DND-41 (cell line): Measurements from ENCODE around the gene LRP1.

ENCODE experiments used
- ATAC-seq: fragments of 200-7000 bp; cut with Tn5 transposase; 3 replicates; pipeline ENCODE4 v1.9.1; 2021; ENCODE audit warnings: low read depth; ENCODE audit not compliant: insufficient read depth
- DNase-seq: peaks from one replicate; pipeline ENCODE4 v3.0.0-alpha.2; 2020
- H2AFZ ChIP-seq: 2 replicates; pipeline ENCODE4 v1.6.0; 2012; ENCODE audit warnings: low read depth, low read length
- H3K27ac ChIP-seq: 2 replicates; pipeline ENCODE4 v1.5.1; 2012; ENCODE audit warnings: low read length, inconsistent platforms
- H3K27me3 ChIP-seq: fragments of 200-600 bp; sonication (generic); 2 replicates; pipeline ENCODE4 v1.6.0; 2012; ENCODE audit warnings: low read length, mild to moderate bottlenecking, inconsistent platforms; ENCODE audit not compliant: insufficient read depth, poor library complexity
- H3K36me3 ChIP-seq: 2 replicates; pipeline ENCODE4 v1.5.1; 2012; ENCODE audit warnings: low read length, inconsistent platforms; ENCODE audit not compliant: insufficient read depth
- H3K4me1 ChIP-seq: 2 replicates; pipeline ENCODE4 v1.5.1; 2012; ENCODE audit warnings: mild to moderate bottlenecking, low read length; ENCODE audit not compliant: insufficient read depth
- H3K4me2 ChIP-seq: 2 replicates; pipeline ENCODE4 v1.6.0; 2012; ENCODE audit warnings: mild to moderate bottlenecking, moderate library complexity, low read length, inconsistent platforms; ENCODE audit not compliant: insufficient read depth
- H3K4me3 ChIP-seq, 2 experiments: fragments of 200-600 bp in 1 of 2; shearing (Covaris generic) in 1 of 2; 2 replicates each; pipeline ENCODE4 v1.5.1; 2012 to 2016; ENCODE audit warnings: inconsistent platforms in 2 of 2, low read length in 2 of 2, mild to moderate bottlenecking in 2 of 2, low read depth in 1 of 2, moderate library complexity in 1 of 2
- H3K79me2 ChIP-seq: 2 replicates; pipeline ENCODE4 v1.6.0; 2012; ENCODE audit warnings: low read length, inconsistent platforms; ENCODE audit not compliant: insufficient read depth
- H3K9ac ChIP-seq: 2 replicates; pipeline ENCODE4 v1.6.0; 2012; ENCODE audit warnings: low read depth, mild to moderate bottlenecking, inconsistent platforms, low read length, moderate library complexity
- H3K9me3 ChIP-seq: 2 replicates; pipeline ENCODE4 v1.5.1; 2012; ENCODE audit warnings: low read length, moderate library complexity, mild to moderate bottlenecking, inconsistent platforms; ENCODE audit not compliant: insufficient read depth, severe bottlenecking
- H4K20me1 ChIP-seq: 2 replicates; pipeline ENCODE4 v1.6.0; 2012; ENCODE audit warnings: low read length; ENCODE audit not compliant: insufficient read depth
- EZH2 ChIP-seq: IDR thresholded peaks from 3 replicates; pipeline ENCODE4 v1.6.1; 2012; ENCODE audit warnings: borderline replicate concordance, low read depth, mild to moderate bottlenecking, moderate library complexity, low read length, inconsistent platforms; ENCODE audit not compliant: severe bottlenecking
- TF ChIP-seq, protein P1 (sequence below): IDR thresholded peaks from 2 replicates; pipeline ENCODE4 v1.5.1; 2012; ENCODE audit warnings: borderline replicate concordance, low read length, moderate library complexity, mild to moderate bottlenecking; ENCODE audit not compliant: poor library complexity, severe bottlenecking; ENCODE audit errors: extremely low read depth

The LRP1 gene

DNA sequence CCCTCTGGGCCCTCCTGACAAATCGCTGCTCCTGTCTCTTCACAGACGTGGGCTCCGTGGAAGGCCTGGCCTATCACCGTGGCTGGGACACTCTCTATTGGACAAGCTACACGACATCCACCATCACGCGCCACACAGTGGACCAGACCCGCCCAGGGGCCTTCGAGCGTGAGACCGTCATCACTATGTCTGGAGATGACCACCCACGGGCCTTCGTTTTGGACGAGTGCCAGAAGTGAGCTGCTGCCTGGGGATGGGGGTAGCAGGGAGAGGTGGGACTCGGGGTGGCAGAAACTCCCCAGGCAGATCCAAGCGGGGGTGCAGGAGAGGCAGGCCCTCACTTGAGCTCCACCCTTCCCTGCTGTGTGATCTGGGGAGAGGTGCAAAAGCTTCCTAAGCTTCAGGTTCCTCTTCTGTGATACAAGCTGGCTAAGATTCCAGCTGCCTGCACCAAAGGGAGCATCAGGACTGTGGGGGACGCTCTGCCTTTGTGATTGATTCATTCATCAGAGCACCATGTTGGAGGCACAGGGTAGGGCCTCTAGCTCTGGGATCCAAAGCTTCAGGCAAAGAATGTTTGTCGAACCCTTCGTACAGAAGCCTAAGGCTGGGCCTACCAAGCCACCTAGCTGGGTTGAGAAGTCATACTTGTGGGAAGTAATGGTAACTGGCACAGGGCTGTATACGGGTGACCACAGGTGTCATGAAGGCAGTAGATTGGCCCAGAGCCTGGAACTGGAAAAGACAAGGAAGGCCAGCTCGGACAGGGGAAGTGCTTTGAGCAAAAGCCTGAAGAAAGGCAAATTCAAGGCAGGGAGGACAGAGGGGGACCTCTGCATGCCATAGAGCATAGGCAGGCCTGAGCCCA, 59.2 kb downstream of the LRP1 start:
- Histone ChIP-seq H3K4me2 (no peak overlapping the region), H3K27me3 (no peaks in the 10 kb centered on the region), H3K9me3 (no peaks in the 10 kb centered on the region), H3K27ac (no peak overlapping the region), H3K4me3 (no peak overlapping the region), H3K36me3 (no peaks in the 10 kb centered on the region), H3K79me2 (no peaks in the 10 kb centered on the region), H2AFZ (no peak overlapping the region), H3K4me1 (no peaks in the 10 kb centered on the region), H4K20me1 (peaks cover 6% of the 10 kb centered on the region), H3K9ac (no peak overlapping the region)
- TF ChIP-seq EZH2, result no peak
- TF ChIP-seq, protein P1, sequence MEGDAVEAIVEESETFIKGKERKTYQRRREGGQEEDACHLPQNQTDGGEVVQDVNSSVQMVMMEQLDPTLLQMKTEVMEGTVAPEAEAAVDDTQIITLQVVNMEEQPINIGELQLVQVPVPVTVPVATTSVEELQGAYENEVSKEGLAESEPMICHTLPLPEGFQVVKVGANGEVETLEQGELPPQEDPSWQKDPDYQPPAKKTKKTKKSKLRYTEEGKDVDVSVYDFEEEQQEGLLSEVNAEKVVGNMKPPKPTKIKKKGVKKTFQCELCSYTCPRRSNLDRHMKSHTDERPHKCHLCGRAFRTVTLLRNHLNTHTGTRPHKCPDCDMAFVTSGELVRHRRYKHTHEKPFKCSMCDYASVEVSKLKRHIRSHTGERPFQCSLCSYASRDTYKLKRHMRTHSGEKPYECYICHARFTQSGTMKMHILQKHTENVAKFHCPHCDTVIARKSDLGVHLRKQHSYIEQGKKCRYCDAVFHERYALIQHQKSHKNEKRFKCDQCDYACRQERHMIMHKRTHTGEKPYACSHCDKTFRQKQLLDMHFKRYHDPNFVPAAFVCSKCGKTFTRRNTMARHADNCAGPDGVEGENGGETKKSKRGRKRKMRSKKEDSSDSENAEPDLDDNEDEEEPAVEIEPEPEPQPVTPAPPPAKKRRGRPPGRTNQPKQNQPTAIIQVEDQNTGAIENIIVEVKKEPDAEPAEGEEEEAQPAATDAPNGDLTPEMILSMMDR, result no peak
- no peak for ATAC-seq
- no peak for DNase-seq

DNA sequence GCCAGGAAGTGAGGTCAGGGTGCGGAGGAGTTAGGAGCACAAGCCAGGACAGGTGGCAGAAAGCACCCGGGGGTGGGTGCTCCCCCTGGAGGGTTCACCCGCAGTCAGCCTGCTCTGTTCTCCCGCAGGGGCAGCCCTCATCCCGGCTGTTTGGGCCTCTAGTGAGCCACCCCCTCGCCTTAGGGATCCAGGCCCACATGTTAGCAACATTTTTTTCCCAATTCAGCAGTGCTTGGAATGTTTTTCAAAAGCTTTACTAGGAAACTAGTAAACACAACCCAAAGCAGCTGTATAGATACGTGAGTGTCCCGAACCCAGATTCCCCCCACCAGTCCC, 59.8 kb downstream of the LRP1 start:
- Histone ChIP-seq H3K79me2 (no peaks in the 10 kb centered on the region), H3K27me3 (no peaks in the 10 kb centered on the region), H3K9ac (no peak overlapping the region), H3K27ac (no peak overlapping the region), H3K4me2 (no peak overlapping the region), H3K4me3 (no peak overlapping the region), H2AFZ (no peak overlapping the region), H3K9me3 (no peaks in the 10 kb centered on the region), H4K20me1 (peaks cover 6% of the 10 kb centered on the region), H3K4me1 (no peaks in the 10 kb centered on the region), H3K36me3 (no peaks in the 10 kb centered on the region)
- ATAC-seq (no peak), DNase-seq (no peak)
- TF ChIP-seq, protein P1, result no peak
- TF ChIP-seq EZH2, result no peak

DNA sequence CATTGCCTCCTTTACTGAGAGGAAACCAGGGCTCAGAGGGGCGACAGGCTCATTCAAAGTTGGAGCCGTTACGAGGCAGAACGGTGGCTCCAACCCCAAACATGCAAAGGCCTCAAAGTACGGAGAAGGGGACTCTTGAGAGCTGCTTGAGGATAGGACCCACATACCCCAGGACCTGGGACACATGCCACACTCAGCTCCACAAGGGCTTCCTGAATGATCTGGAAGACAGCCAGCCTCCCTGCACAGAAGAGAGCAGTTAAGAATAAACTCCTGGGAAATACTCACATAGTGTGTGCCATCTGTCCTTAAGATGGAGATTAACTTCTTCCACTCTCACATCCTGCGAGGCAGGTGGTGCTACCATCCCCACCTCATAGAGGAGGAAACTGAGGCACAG, 61.8 kb downstream of the LRP1 start:
- Histone ChIP-seq H2AFZ (no peak overlapping the region), H3K36me3 (no peaks in the 10 kb centered on the region), H3K4me1 (no peaks in the 10 kb centered on the region), H3K79me2 (no peaks in the 10 kb centered on the region), H4K20me1 (peaks cover 3% of the 10 kb centered on the region; the same call in 1 of the 2 replicates), H3K4me3 (no peak overlapping the region), H3K9ac (no peak overlapping the region), H3K4me2 (no peak overlapping the region), H3K27me3 (no peaks in the 10 kb centered on the region), H3K9me3 (no peaks in the 10 kb centered on the region), H3K27ac (no peak overlapping the region)
- DNase-seq (no peak), ATAC-seq (no peak)
- no peak for TF ChIP-seq EZH2
- TF ChIP-seq, protein P1, result no peak
